ENCODE results near the gene GOT1. TPM values are rescaled to one million over a fixed set of nuclear protein-coding genes. Genes with fewer than 3 reads are reported as not detected.

The GOT1 gene
- total RNA-seq, 1 experiment from 2014 or later: 32.6 TPM

- Histone ChIP-seq H3K4me1 (ENCODE audit: insufficient read depth, low read length) (no peaks in the 10 kb centered on the region), H3K9me3 (ENCODE audit: low read length) (no peaks in the 10 kb centered on the region), H3F3A (ENCODE audit: low read length, unreplicated experiment) (no peaks in the 10 kb centered on the region), H3K27ac (ENCODE audit: low read length) (no peak overlapping the region), H3K79me2 (ENCODE audit: low read length) (no peaks in the 10 kb centered on the region), H3K9ac (ENCODE audit: low read length) (no peak overlapping the region), H4K20me1 (ENCODE audit: low read length) (no peaks in the 10 kb centered on the region), H2AFZ (ENCODE audit: low read length) (no peak overlapping the region), H3K4me2 (ENCODE audit: low read length) (no peak overlapping the region), H3K27me3 (ENCODE audit: low read length) (peaks cover 32% of the 10 kb centered on the region; the same call in 1 of the 2 replicates), H3K36me3 (ENCODE audit: low read depth, low read length) (no peaks in the 10 kb centered on the region), H3K4me3 (ENCODE audit: low read length) (no peak overlapping the region), H3K9me2 (replicated peaks; ENCODE audit: low read length) (no peaks in the 10 kb centered on the region)
- intact Hi-C loops (cut with micrococcal nuclease): no loop called here
- ATAC-seq: no peak
- ChIA-PET POLR2A (ENCODE audit: unreplicated experiment) (no interaction called here), CTCF (no interaction called here)
- no peak for TF ChIP-seq CTCF (conservative IDR thresholded peaks at IDR 0.05; ENCODE audit: low read depth, low read length)
- no peak for TF ChIP-seq EZH2 (IDR thresholded peaks at IDR 0.05; ENCODE audit: low read length, unreplicated experiment)
- no peak for TF ChIP-seq EZH2phosphoT487 (IDR thresholded peaks at IDR 0.05; ENCODE audit: borderline replicate concordance, low read length)
- BruUV-seq (replicated peaks): no TSS peak
- DNase-seq: peak; percentile 2
These were observed 37.0 kb upstream of the GOT1 start for GRCh38 chr10:99467236-99467999.

GRCh38 chr10:99466632-99467223 lies 36.3 kb upstream of the GOT1 start:
- no TSS peak for BruUV-seq (replicated peaks)
- no peak overlapping the region for H3K4me3 ChIP-seq (ENCODE audit: low read length)
- H3K9ac ChIP-seq (ENCODE audit: low read length): no peak overlapping the region
- H3K9me3 ChIP-seq (ENCODE audit: low read length): no peaks in the 10 kb centered on the region
- no peaks in the 10 kb centered on the region for H3K79me2 ChIP-seq (ENCODE audit: low read length)
- ATAC-seq (no peak), DNase-seq (no peak)
- no peak overlapping the region for H3K27ac ChIP-seq (ENCODE audit: low read length)
- H4K20me1 ChIP-seq (ENCODE audit: low read length): no peaks in the 10 kb centered on the region
- H3F3A ChIP-seq (ENCODE audit: low read length, unreplicated experiment): no peaks in the 10 kb centered on the region
- no peaks in the 10 kb centered on the region for H3K4me1 ChIP-seq (ENCODE audit: insufficient read depth, low read length)
- no peak for TF ChIP-seq CTCF (conservative IDR thresholded peaks at IDR 0.05; ENCODE audit: low read depth, low read length)
- no peak for TF ChIP-seq EZH2 (IDR thresholded peaks at IDR 0.05; ENCODE audit: low read length, unreplicated experiment)
- no peak for TF ChIP-seq EZH2phosphoT487 (IDR thresholded peaks at IDR 0.05; ENCODE audit: borderline replicate concordance, low read length)
- POLR2A ChIA-PET (ENCODE audit: unreplicated experiment): no interaction called here
- H3K27me3 ChIP-seq (ENCODE audit: low read length): peaks cover 32% of the 10 kb centered on the region; the same call in 1 of the 2 replicates
- no peak overlapping the region for H2AFZ ChIP-seq (ENCODE audit: low read length)
- CTCF ChIA-PET: no interaction called here
- no peaks in the 10 kb centered on the region for H3K9me2 ChIP-seq (replicated peaks; ENCODE audit: low read length)
- intact Hi-C loops (cut with micrococcal nuclease): no loop called here
- H3K4me2 ChIP-seq (ENCODE audit: low read length): no peak overlapping the region
- H3K36me3 ChIP-seq (ENCODE audit: low read depth, low read length): no peaks in the 10 kb centered on the region

GRCh38 chr10:99461230-99461629 lies 30.8 kb upstream of the GOT1 start:
- Histone ChIP-seq H3K36me3 (ENCODE audit: low read depth, low read length) (no peaks in the 10 kb centered on the region), H3F3A (ENCODE audit: low read length, unreplicated experiment) (no peaks in the 10 kb centered on the region), H3K27me3 (ENCODE audit: low read length) (0 out of 2 replicates have a peak, but pooled peaks cover 2% of the 10 kb centered on the region), H3K27ac (ENCODE audit: low read length) (no peak overlapping the region), H3K9me2 (replicated peaks; ENCODE audit: low read length) (no peaks in the 10 kb centered on the region), H3K4me1 (ENCODE audit: insufficient read depth, low read length) (no peaks in the 10 kb centered on the region), H2AFZ (ENCODE audit: low read length) (no peak overlapping the region), H4K20me1 (ENCODE audit: low read length) (no peaks in the 10 kb centered on the region), H3K9ac (ENCODE audit: low read length) (no peak overlapping the region), H3K4me2 (ENCODE audit: low read length) (no peak overlapping the region), H3K79me2 (ENCODE audit: low read length) (no peaks in the 10 kb centered on the region), H3K4me3 (ENCODE audit: low read length) (no peak overlapping the region), H3K9me3 (ENCODE audit: low read length) (no peaks in the 10 kb centered on the region)
- peak; percentile 56 for ATAC-seq
- no TSS peak for BruUV-seq (replicated peaks)
- peak; percentile 53 for DNase-seq
- ChIA-PET POLR2A (ENCODE audit: unreplicated experiment) (no interaction called here), CTCF (no interaction called here)
- no peak for TF ChIP-seq EZH2 (IDR thresholded peaks at IDR 0.05; ENCODE audit: low read length, unreplicated experiment)
- TF ChIP-seq CTCF (conservative IDR thresholded peaks at IDR 0.05; ENCODE audit: low read depth, low read length): no peak
- no peak for TF ChIP-seq EZH2phosphoT487 (IDR thresholded peaks at IDR 0.05; ENCODE audit: borderline replicate concordance, low read length)
- intact Hi-C loops (cut with micrococcal nuclease): no loop called here
